Activated CD4-positive, alpha-beta memory T cell treated with anti-CD3 and anti-CD28 coated beads for 36 hours (primary cell): Measurements from ENCODE around the gene TIAM1. TPM values are rescaled to one million over a fixed set of nuclear protein-coding genes. Genes with fewer than 3 reads are reported as not detected.

Experiments
- CTCF ChIA-PET: fragments of 350-600 bp; sonication (Branson Sonifier 250); formaldehyde crosslinking; loops from one replicate; lab custom pipeline; 2021; ENCODE audit warnings: antibody characterized with exemption, inconsistent platforms; lab: Charles Lee
- POLR2A ChIA-PET: fragments of 350-600 bp; sonication (Branson Sonifier 250); formaldehyde crosslinking; loops from one replicate; lab custom pipeline; 2021; ENCODE audit warnings: antibody characterized with exemption; lab: Charles Lee
- DNase-seq: peaks from one replicate; pipeline ENCODE4 v3.0.0-alpha.2; 2020
- H3K27ac Mint-ChIP-seq: one replicate; pipeline ENCODE4 v1.8.0; 2021; ENCODE audit warnings: mixed read lengths
- H3K27me3 Mint-ChIP-seq: one replicate; pipeline ENCODE4 v1.8.0; 2021; ENCODE audit warnings: mixed read lengths
- H3K36me3 Mint-ChIP-seq: one replicate; pipeline ENCODE4 v1.8.0; 2021; ENCODE audit warnings: mixed read lengths
- H3K4me1 Mint-ChIP-seq: one replicate; pipeline ENCODE4 v1.8.0; 2021; ENCODE audit warnings: low read depth, mixed read lengths
- H3K4me3 Mint-ChIP-seq: one replicate; pipeline ENCODE4 v1.8.0; 2021; ENCODE audit warnings: mild to moderate bottlenecking, mixed read lengths
- H3K9me3 Mint-ChIP-seq: one replicate; pipeline ENCODE4 v1.8.0; 2021; ENCODE audit warnings: mixed read lengths
- intact Hi-C: fragments of 100-400 bp; cut with micrococcal nuclease; formaldehyde crosslinking; loops from one replicate; pipeline ENCODE4 v1.15.1; 2023
- total RNA-seq, 2 experiments: library from RNA; stranded (reverse); gene quantifications; one replicate each; pipeline ENCODE4 v1.2.3, GENCODE V29; 2021

The TIAM1 gene
- total RNA-seq, 2 experiments from 2014 or later, result 74.8 to 74.9 TPM

DNA sequence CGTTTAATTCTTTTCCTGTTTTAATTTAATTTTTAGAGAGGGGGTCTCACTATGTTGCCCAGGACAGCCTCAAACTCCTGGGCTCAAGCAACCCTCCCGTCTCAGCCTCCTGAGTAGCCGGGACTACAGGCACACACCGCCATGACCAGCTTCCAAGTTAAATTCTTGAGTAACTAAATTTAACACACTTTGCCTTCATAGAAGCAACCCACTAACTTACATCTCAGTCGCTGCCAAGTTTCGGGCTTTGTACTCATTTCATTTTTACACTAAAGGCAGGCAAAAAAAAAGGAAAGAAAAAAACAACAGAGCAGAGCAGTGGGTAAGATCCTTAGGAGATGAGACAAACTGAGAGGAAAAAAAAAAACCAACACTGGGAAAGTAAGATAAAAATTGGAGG is 3.5 kb downstream of the TIAM1 start:
- Mint-ChIP-seq H3K27me3 (no peaks in the 10 kb centered on the region), H3K4me1 (peaks cover 70% of the 10 kb centered on the region), H3K9me3 (no peaks in the 10 kb centered on the region), H3K27ac (peak overlapping the region; percentile 77), H3K36me3 (peaks cover 24% of the 10 kb centered on the region), H3K4me3 (peak overlapping the region; percentile 36)
- DNase-seq, result peak; percentile 28
- POLR2A ChIA-PET, result interaction anchor here (0.5 to 1.7 kb wide), 4 partner anchors 14 to 182 kb away, joined by 3 to 14 read pairs (median 7); no protein-coding TSS in a partner anchor
- intact Hi-C loops, result loop anchor here (2.0 to 5.0 kb wide), 3 partner anchors 48 to 327 kb away; no protein-coding TSS in a partner anchor
- CTCF ChIA-PET, result interaction anchor here (1.6 to 1.7 kb wide), 2 partner anchors 14 to 240 kb away, joined by 6 to 7 read pairs; no protein-coding TSS in a partner anchor

DNA sequence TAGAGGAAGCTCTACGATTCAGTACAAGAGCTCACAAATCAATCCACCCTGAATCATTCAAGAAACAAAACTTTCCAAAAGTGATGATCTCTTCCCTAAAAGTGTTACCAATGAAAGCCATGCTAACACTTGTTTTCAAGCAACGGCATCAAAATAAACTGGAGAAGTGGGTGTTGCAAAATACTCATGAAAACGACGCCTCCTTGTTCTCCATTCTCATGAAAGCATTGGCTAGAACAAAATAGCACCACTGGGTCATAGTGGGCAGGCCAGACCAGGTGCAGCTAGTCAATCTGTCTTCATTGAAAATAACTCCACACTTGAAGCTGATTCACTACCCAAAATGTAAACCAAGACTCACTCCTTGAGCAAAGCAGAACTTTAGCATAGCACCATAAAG is 4.3 kb downstream of the TIAM1 start:
- peak; percentile 29 for DNase-seq
- Mint-ChIP-seq H3K27ac (peak overlapping the region; percentile 47), H3K36me3 (peaks cover 32% of the 10 kb centered on the region), H3K4me3 (no peak overlapping the region), H3K4me1 (peaks cover 70% of the 10 kb centered on the region), H3K27me3 (no peaks in the 10 kb centered on the region), H3K9me3 (no peaks in the 10 kb centered on the region)
- ChIA-PET POLR2A (interaction anchor here (0.7 to 1.7 kb wide), 4 partner anchors 13 to 158 kb away, joined by 3 to 14 read pairs (median 7); no protein-coding TSS in a partner anchor), CTCF (interaction anchor here (0.6 to 1.7 kb wide), 3 partner anchors 11 to 241 kb away, joined by 3 to 7 read pairs (median 6); no protein-coding TSS in a partner anchor)
- intact Hi-C loops, result loop anchor here (1.0 to 5.0 kb wide), 4 partner anchors 12 to 328 kb away; no protein-coding TSS in a partner anchor

DNA sequence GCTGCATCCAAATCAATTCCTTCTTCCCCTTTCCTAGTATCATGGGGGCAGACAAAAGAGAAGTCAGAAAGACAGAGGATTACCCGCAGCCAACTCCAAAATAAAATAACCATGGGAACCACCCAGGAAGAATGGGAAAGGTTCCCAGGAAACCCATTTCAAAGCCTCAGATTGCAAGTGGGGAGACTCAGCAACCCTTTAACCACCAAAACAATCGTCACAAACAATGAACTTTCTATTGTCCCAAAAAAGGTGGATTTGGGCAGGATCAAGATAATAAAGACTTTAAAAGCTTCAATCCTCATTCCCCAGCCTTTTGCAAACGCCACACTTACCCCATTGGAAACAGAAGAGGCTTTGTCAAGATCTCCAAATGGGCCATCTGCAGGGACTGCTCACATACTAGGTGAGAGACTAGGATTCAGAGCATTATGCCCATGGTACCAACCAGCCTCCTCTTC is 5.1 kb downstream of the TIAM1 start:
- no peaks in the 10 kb centered on the region for H3K27me3 Mint-ChIP-seq
- no peaks in the 10 kb centered on the region for H3K9me3 Mint-ChIP-seq
- H3K4me3 Mint-ChIP-seq, result no peak overlapping the region
- H3K27ac Mint-ChIP-seq, result no peak overlapping the region
- no peak for DNase-seq
- intact Hi-C loops, result loop anchor here (1.0 kb wide), 1 partner anchor 12 kb away; no protein-coding TSS in a partner anchor
- POLR2A ChIA-PET, result interaction anchor here (1.7 kb wide), 2 partner anchors 12 to 15 kb away, joined by 11 to 14 read pairs; no protein-coding TSS in a partner anchor
- H3K36me3 Mint-ChIP-seq, result peaks cover 37% of the 10 kb centered on the region
- CTCF ChIA-PET, result interaction anchor here (1.6 to 1.7 kb wide), 2 partner anchors 15 to 242 kb away, joined by 6 to 7 read pairs; no protein-coding TSS in a partner anchor
- peaks cover 71% of the 10 kb centered on the region for H3K4me1 Mint-ChIP-seq

DNA sequence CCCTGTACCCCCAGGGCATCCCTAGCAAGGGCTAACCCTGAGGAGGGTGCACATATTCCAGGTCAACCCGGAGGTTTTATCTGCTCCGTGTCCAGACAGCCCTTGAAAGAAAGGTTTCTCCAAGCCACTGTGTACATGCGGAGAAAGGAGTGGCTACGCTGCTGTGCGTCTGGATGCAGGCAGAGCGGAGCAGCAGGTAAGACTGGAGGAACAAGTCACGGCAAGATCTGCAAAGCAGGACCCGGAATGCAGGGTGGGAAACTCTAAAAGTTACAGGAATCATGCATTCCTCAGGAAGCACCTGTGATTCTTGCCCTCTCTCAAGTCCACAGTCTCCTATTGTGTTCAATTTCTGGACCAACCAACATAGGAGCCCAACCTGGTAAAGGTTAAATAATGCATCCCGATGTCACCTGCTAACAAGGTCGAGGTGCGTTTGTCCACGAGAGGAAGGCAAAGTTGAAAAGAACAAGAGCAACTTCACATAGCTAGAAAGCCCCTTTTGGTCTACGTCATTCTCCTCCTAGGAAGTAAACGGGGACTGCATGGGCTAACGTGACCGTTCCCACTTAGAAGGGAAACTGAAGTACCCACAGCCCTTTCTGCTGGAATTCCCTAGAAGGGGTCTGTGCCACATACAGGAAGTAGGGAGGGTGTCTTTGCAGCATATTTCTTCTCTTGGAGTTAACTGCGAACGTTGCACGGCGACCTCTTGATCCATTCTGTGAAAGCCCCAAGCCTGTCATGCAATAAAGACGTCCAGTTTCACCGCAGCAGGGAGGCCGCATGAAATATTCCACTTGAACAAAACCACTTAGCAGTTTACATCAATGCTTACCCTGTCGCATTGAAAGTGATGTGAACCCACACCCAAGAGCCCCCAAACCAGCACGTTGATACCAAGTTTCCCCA is 5.8 kb downstream of the TIAM1 start:
- Mint-ChIP-seq H3K4me3 (no peak overlapping the region), H3K9me3 (no peaks in the 10 kb centered on the region), H3K27me3 (no peaks in the 10 kb centered on the region), H3K27ac (no peak overlapping the region), H3K4me1 (peaks cover 75% of the 10 kb centered on the region), H3K36me3 (peaks cover 38% of the 10 kb centered on the region)
- intact Hi-C loops, result no loop called here
- CTCF ChIA-PET, result no interaction called here
- POLR2A ChIA-PET, result no interaction called here
- no peak for DNase-seq

DNA sequence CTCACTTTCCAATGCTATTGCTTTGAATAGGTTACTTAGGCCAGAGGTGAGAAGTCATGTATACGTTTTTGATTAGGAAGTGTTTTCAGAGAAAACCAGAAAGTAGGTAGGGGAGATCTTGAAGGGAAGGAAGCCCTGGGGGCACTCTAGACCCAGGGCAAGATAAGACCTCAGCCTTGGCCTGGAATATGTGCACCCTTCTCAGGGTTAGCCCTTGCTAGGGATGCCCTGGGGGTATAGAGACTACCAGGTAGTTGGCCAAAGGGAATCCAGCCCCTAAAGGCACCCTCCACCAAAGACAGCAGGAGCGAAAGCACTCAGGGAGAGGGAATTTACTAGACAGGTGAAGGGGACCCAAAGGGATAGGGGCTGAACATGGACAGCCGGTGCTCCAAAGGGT is 7.0 kb downstream of the TIAM1 start:
- no peaks in the 10 kb centered on the region for H3K27me3 Mint-ChIP-seq
- ChIA-PET CTCF (no interaction called here), POLR2A (no interaction called here)
- intact Hi-C loops, result no loop called here
- H3K9me3 Mint-ChIP-seq, result no peaks in the 10 kb centered on the region
- H3K4me3 Mint-ChIP-seq, result no peak overlapping the region
- H3K36me3 Mint-ChIP-seq, result peaks cover 37% of the 10 kb centered on the region
- no peak overlapping the region for H3K27ac Mint-ChIP-seq
- H3K4me1 Mint-ChIP-seq, result peaks cover 74% of the 10 kb centered on the region
- DNase-seq, result no peak

DNA sequence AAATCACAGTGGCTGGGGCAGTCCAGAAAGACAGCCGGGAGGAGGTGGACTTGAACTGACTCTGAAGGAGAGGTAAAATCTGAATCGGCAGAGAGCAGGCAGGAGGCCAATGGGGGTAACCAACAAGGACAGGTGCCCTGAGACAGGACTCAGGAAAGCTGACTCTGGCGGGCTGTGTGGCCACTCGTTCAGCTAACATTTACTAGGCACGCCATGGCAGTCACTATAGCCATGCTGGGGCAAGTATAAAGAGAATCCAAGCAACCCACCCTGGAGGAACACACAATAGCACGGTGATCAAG is 7.4 kb downstream of the TIAM1 start:
- intact Hi-C loops, result no loop called here
- peaks cover 38% of the 10 kb centered on the region for H3K36me3 Mint-ChIP-seq
- no peaks in the 10 kb centered on the region for H3K9me3 Mint-ChIP-seq
- CTCF ChIA-PET, result interaction anchor here (0.7 kb wide), 1 partner anchor 101 kb away, joined by 3 read pairs; no protein-coding TSS in a partner anchor
- POLR2A ChIA-PET, result no interaction called here
- peaks cover 77% of the 10 kb centered on the region for H3K4me1 Mint-ChIP-seq
- no peak for DNase-seq
- no peak overlapping the region for H3K4me3 Mint-ChIP-seq
- no peaks in the 10 kb centered on the region for H3K27me3 Mint-ChIP-seq
- peak overlapping the region; percentile 35 for H3K27ac Mint-ChIP-seq

DNA sequence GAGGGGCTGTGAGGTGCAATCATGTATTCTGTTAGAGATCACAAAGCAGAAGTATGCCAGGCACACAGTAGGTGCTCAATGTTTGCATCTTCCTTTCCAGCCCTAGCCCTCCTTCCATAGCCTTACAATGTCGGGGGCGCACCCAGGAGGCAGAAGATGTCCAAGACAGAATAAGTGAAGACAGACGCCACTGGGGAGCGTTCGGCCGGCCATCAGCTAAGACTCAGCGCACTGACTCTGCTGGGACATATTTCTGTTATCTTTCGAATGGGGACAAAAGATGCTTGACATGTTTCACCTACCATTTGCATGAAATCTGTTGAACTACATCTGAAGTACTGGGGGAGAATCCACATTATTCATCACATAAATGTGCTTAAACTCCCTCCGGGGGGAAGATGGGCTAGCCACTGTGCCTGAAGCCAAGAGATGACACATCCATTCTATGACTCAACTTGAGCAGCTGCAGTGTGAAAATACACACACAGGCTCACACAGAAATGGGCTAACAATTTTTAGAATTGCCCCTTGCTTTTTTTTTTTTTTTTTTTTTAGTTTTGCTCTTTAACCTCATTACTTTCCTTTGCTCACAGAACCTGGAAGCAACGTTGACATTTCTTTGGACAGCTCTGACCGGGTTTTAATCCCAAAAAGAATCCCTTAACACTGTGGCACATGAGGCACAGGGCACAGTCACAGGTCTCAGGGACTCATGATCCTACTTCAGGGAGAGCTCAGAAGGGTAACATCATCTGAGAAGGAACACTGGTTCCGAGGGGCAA is 7.9 kb downstream of the TIAM1 start:
- ChIA-PET POLR2A (interaction anchor here (1.5 kb wide), 1 partner anchor 9 kb away, joined by 8 read pairs; no protein-coding TSS in a partner anchor), CTCF (interaction anchor here (0.7 kb wide), 1 partner anchor 100 kb away, joined by 3 read pairs; no protein-coding TSS in a partner anchor)
- peaks cover 74% of the 10 kb centered on the region for H3K4me1 Mint-ChIP-seq
- no peak overlapping the region for H3K4me3 Mint-ChIP-seq
- H3K27ac Mint-ChIP-seq, result peak overlapping the region; percentile 35
- intact Hi-C loops, result no loop called here
- peak; percentile 55 for DNase-seq
- H3K27me3 Mint-ChIP-seq, result no peaks in the 10 kb centered on the region
- H3K9me3 Mint-ChIP-seq, result no peaks in the 10 kb centered on the region
- peaks cover 43% of the 10 kb centered on the region for H3K36me3 Mint-ChIP-seq

DNA sequence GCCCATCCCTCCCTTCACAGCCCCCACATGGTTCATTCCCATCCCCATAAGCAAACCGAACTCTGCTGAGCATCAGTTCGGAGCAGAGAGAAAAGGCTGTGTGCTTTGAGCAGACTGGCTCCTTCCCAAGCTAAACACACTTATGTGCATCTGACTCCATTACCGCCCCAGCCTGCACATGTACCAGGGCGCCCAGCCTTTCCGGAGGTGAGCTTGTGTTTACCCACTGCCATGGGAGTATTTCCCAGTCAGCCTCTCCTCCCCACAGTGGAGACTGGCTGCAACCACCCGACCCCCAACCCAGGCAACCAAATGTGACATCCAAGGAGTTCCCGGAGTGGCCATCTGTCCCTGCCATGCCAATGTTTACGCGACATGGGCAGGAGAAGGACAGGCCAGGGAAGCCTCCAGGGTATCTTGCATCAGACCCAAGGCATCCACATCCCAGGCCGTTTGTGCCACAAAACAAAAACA is 9.4 kb downstream of the TIAM1 start:
- Mint-ChIP-seq H3K36me3 (peaks cover 56% of the 10 kb centered on the region), H3K4me3 (no peak overlapping the region), H3K9me3 (peaks cover 3% of the 10 kb centered on the region), H3K4me1 (peaks cover 59% of the 10 kb centered on the region), H3K27me3 (no peaks in the 10 kb centered on the region), H3K27ac (no peak overlapping the region)
- ChIA-PET POLR2A (no interaction called here), CTCF (no interaction called here)
- intact Hi-C loops, result no loop called here
- no peak for DNase-seq

DNA sequence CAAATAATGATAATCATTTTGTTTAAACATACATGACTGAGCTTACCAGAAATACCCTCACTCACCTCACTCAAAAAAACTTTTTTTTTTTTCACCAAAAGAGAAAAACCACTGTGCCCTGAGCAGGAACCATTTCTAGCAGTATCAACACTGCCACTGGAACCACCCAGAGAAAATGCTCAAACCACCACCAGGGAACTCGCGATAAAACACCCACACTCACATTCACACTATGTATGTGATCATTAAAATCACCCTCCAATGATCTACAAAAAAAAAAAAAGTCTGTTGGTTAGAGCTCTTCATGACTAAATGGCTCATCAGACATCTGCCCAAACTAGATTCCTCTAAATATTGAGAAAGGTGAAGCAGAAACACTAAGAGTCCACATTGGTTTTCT is 11.5 kb downstream of the TIAM1 start:
- POLR2A ChIA-PET, result interaction anchor here (0.5 to 0.6 kb wide), 2 partner anchors 153 to 1298 kb away, joined by 4 read pairs; no protein-coding TSS in a partner anchor
- Mint-ChIP-seq H3K4me1 (peaks cover 54% of the 10 kb centered on the region), H3K9me3 (peaks cover 3% of the 10 kb centered on the region), H3K27me3 (no peaks in the 10 kb centered on the region), H3K4me3 (no peak overlapping the region), H3K27ac (peak overlapping the region; percentile 49), H3K36me3 (peaks cover 54% of the 10 kb centered on the region)
- intact Hi-C loops, result no loop called here
- no peak for DNase-seq
- CTCF ChIA-PET, result interaction anchor here (0.6 to 1.5 kb wide), 2 partner anchors 63 to 249 kb away, joined by 3 read pairs; no protein-coding TSS in a partner anchor

DNA sequence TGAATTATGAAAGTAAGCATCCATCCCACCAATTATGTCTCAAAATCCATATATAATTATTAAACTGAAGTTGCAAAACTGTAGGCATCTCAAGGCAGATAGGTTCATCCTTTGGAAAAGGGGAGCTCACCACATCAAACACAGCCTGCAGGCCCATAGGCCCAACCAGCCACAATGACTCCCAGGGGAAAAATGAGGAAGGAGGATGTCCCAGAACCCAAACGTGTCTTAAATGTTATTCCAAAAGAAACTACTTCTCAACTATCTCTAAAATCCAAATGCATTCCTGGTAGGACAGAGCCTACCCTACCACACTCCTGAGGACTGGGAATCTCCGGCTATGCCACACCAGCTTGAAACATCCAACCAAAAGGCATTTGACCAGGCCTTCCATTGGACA is 12.8 kb downstream of the TIAM1 start:
- peaks cover 3% of the 10 kb centered on the region for H3K9me3 Mint-ChIP-seq
- H3K36me3 Mint-ChIP-seq, result peaks cover 49% of the 10 kb centered on the region
- POLR2A ChIA-PET, result interaction anchor here (0.8 kb wide), 1 partner anchor 12 kb away, joined by 3 read pairs; no protein-coding TSS in a partner anchor
- H3K27ac Mint-ChIP-seq, result no peak overlapping the region
- CTCF ChIA-PET, result no interaction called here
- intact Hi-C loops, result no loop called here
- H3K4me1 Mint-ChIP-seq, result peaks cover 57% of the 10 kb centered on the region
- no peak for DNase-seq
- H3K27me3 Mint-ChIP-seq, result no peaks in the 10 kb centered on the region
- no peak overlapping the region for H3K4me3 Mint-ChIP-seq

DNA sequence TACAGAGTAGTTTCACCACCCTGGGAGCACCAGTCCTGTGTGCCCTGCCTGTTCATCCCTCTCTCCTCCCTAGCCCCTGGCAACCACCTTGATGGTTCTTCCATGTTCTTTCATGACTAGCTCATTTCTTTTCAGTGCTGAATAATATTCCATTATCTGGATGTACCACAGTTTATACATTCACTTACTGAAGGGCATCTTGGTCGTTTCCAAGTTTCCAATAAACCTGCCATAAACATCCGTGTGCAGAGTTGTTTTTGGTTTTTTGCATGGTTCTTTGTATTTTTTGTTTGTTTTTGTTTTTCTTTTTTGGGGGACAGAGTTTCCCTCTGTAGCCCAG is 13.9 kb downstream of the TIAM1 start:
- no peak overlapping the region for H3K4me3 Mint-ChIP-seq
- peaks cover 3% of the 10 kb centered on the region for H3K9me3 Mint-ChIP-seq
- ChIA-PET POLR2A (no interaction called here), CTCF (no interaction called here)
- H3K27me3 Mint-ChIP-seq, result no peaks in the 10 kb centered on the region
- H3K36me3 Mint-ChIP-seq, result peaks cover 42% of the 10 kb centered on the region
- peaks cover 58% of the 10 kb centered on the region for H3K4me1 Mint-ChIP-seq
- intact Hi-C loops, result no loop called here
- no peak overlapping the region for H3K27ac Mint-ChIP-seq
- no peak for DNase-seq
